Activated naive CD4-positive, alpha-beta T cell treated with anti-CD3 and anti-CD28 coated beads, Interleukin-2, amount 50 U/mL, for 24 hours (primary cell): ENCODE results near the gene MYBPHL.

Experiments used
- H3K27ac Mint-ChIP-seq: one replicate; pipeline ENCODE4 v1.8.0; 2021; ENCODE audit warnings: mild to moderate bottlenecking, mixed read lengths
- H3K27me3 Mint-ChIP-seq: one replicate; pipeline ENCODE4 v1.8.0; 2021; ENCODE audit warnings: mixed read lengths
- H3K36me3 Mint-ChIP-seq: one replicate; pipeline ENCODE4 v1.8.0; 2021; ENCODE audit warnings: mixed read lengths
- H3K4me1 Mint-ChIP-seq: one replicate; pipeline ENCODE4 v1.8.0; 2021; ENCODE audit warnings: mixed read lengths
- H3K4me3 Mint-ChIP-seq: one replicate; pipeline ENCODE4 v1.8.0; 2021; ENCODE audit warnings: mild to moderate bottlenecking, mixed read lengths
- H3K9me3 Mint-ChIP-seq: one replicate; pipeline ENCODE4 v1.8.0; 2021; ENCODE audit warnings: mixed read lengths

Gene MYBPHL

GRCh38 chr1:109306832-109307273 lies at the start of gene MYBPHL:
Gene MYBPHL, minus strand, starts transcription at chr1:109307011. Its CDS starts 20 bp downstream, at chr1:109306991.
- Mint-ChIP-seq H3K9me3 (no peaks in the 10 kb centered on the region), H3K27me3 (no peaks in the 10 kb centered on the region), H3K4me1 (no peaks in the 10 kb centered on the region), H3K36me3 (no peaks in the 10 kb centered on the region), H3K4me3 (no peak within 1 kb of the TSS), H3K27ac (no peak within 1 kb of the TSS)

- H3K36me3 Mint-ChIP-seq = no peaks in the 10 kb centered on the region
Measured at GRCh38 chr1:109356505-109356904, 49.7 kb upstream of the MYBPHL start.

GRCh38 chr1:109354929-109355328 lies 48.1 kb upstream of the MYBPHL start:
- Mint-ChIP-seq H3K27ac (no peak overlapping the region), H3K9me3 (no peaks in the 10 kb centered on the region), H3K4me3 (no peak overlapping the region), H3K36me3 (no peaks in the 10 kb centered on the region), H3K27me3 (no peaks in the 10 kb centered on the region), H3K4me1 (peaks cover 10% of the 10 kb centered on the region)

More at GRCh38 chr1:109356505-109356904, 49.7 kb upstream of the MYBPHL start:
- Mint-ChIP-seq H3K4me1 (peaks cover 10% of the 10 kb centered on the region), H3K9me3 (no peaks in the 10 kb centered on the region), H3K27ac (no peak overlapping the region), H3K4me3 (no peak overlapping the region), H3K27me3 (no peaks in the 10 kb centered on the region)

GRCh38 chr1:109351457-109351856 lies 44.6 kb upstream of the MYBPHL start:
- no peaks in the 10 kb centered on the region for H3K36me3 Mint-ChIP-seq
- no peak overlapping the region for H3K4me3 Mint-ChIP-seq
- peaks cover 10% of the 10 kb centered on the region for H3K4me1 Mint-ChIP-seq
- H3K27me3 Mint-ChIP-seq = no peaks in the 10 kb centered on the region
- H3K27ac Mint-ChIP-seq = no peak overlapping the region
- H3K9me3 Mint-ChIP-seq = no peaks in the 10 kb centered on the region

GRCh38 chr1:109350655-109351054 lies 43.8 kb upstream of the MYBPHL start:
- Mint-ChIP-seq H3K27me3 (no peaks in the 10 kb centered on the region), H3K4me3 (no peak overlapping the region), H3K27ac (no peak overlapping the region), H3K4me1 (peaks cover 10% of the 10 kb centered on the region), H3K9me3 (no peaks in the 10 kb centered on the region), H3K36me3 (no peaks in the 10 kb centered on the region)

- Mint-ChIP-seq H3K36me3 (no peaks in the 10 kb centered on the region), H3K9me3 (no peaks in the 10 kb centered on the region), H3K4me1 (peaks cover 10% of the 10 kb centered on the region), H3K27ac (no peak overlapping the region), H3K4me3 (no peak overlapping the region), H3K27me3 (peaks cover 1% of the 10 kb centered on the region)
Measured at GRCh38 chr1:109350182-109350581, 43.4 kb upstream of the MYBPHL start.

- no peak overlapping the region for H3K4me3 Mint-ChIP-seq
- no peaks in the 10 kb centered on the region for H3K4me1 Mint-ChIP-seq
- no peak overlapping the region for H3K27ac Mint-ChIP-seq
- no peaks in the 10 kb centered on the region for H3K36me3 Mint-ChIP-seq
- no peaks in the 10 kb centered on the region for H3K9me3 Mint-ChIP-seq
- H3K27me3 Mint-ChIP-seq = peaks cover 1% of the 10 kb centered on the region
Measured at GRCh38 chr1:109347511-109347910, 40.7 kb upstream of the MYBPHL start.

GRCh38 chr1:109341944-109342930 lies 35.4 kb upstream of the MYBPHL start:
- H3K27ac Mint-ChIP-seq = no peak overlapping the region
- no peaks in the 10 kb centered on the region for H3K9me3 Mint-ChIP-seq
- H3K4me3 Mint-ChIP-seq = no peak overlapping the region
- peaks cover 1% of the 10 kb centered on the region for H3K27me3 Mint-ChIP-seq
- H3K4me1 Mint-ChIP-seq = no peaks in the 10 kb centered on the region
- H3K36me3 Mint-ChIP-seq = no peaks in the 10 kb centered on the region

- no peak overlapping the region for H3K27ac Mint-ChIP-seq
- no peaks in the 10 kb centered on the region for H3K36me3 Mint-ChIP-seq
- H3K4me1 Mint-ChIP-seq = no peaks in the 10 kb centered on the region
- no peaks in the 10 kb centered on the region for H3K27me3 Mint-ChIP-seq
- no peak overlapping the region for H3K4me3 Mint-ChIP-seq
- no peaks in the 10 kb centered on the region for H3K9me3 Mint-ChIP-seq
Measured at GRCh38 chr1:109338608-109339007, 31.8 kb upstream of the MYBPHL start.

GRCh38 chr1:109338091-109338490 lies 31.3 kb upstream of the MYBPHL start:
- H3K27me3 Mint-ChIP-seq = no peaks in the 10 kb centered on the region
- peaks cover 4% of the 10 kb centered on the region for H3K9me3 Mint-ChIP-seq
- no peak overlapping the region for H3K27ac Mint-ChIP-seq
- H3K36me3 Mint-ChIP-seq = no peaks in the 10 kb centered on the region
- H3K4me1 Mint-ChIP-seq = no peaks in the 10 kb centered on the region
- no peak overlapping the region for H3K4me3 Mint-ChIP-seq

GRCh38 chr1:109335091-109335490 lies 28.3 kb upstream of the MYBPHL start:
- H3K9me3 Mint-ChIP-seq = peaks cover 16% of the 10 kb centered on the region
- H3K27me3 Mint-ChIP-seq = no peaks in the 10 kb centered on the region
- no peak overlapping the region for H3K4me3 Mint-ChIP-seq
- H3K4me1 Mint-ChIP-seq = no peaks in the 10 kb centered on the region
- H3K27ac Mint-ChIP-seq = no peak overlapping the region
- peaks cover 3% of the 10 kb centered on the region for H3K36me3 Mint-ChIP-seq

GRCh38 chr1:109331113-109331512 lies 24.3 kb upstream of the MYBPHL start:
- H3K9me3 Mint-ChIP-seq = peaks cover 16% of the 10 kb centered on the region

GRCh38 chr1:109327285-109327684 lies 20.5 kb upstream of the MYBPHL start:
- Mint-ChIP-seq H3K9me3 (peaks cover 12% of the 10 kb centered on the region), H3K27me3 (peaks cover 1% of the 10 kb centered on the region), H3K36me3 (peaks cover 7% of the 10 kb centered on the region), H3K4me1 (no peaks in the 10 kb centered on the region), H3K4me3 (no peak overlapping the region), H3K27ac (no peak overlapping the region)

More at GRCh38 chr1:109331113-109331512, 24.3 kb upstream of the MYBPHL start:
- Mint-ChIP-seq H3K4me3 (no peak overlapping the region), H3K36me3 (peaks cover 7% of the 10 kb centered on the region), H3K27ac (no peak overlapping the region), H3K4me1 (no peaks in the 10 kb centered on the region), H3K27me3 (no peaks in the 10 kb centered on the region)

- Mint-ChIP-seq H3K9me3 (no peaks in the 10 kb centered on the region), H3K27me3 (peaks cover 1% of the 10 kb centered on the region), H3K4me3 (no peak overlapping the region), H3K36me3 (no peaks in the 10 kb centered on the region), H3K27ac (no peak overlapping the region), H3K4me1 (no peaks in the 10 kb centered on the region)
Measured at GRCh38 chr1:109322974-109323373, 16.2 kb upstream of the MYBPHL start.

GRCh38 chr1:109319114-109319513 lies 12.3 kb upstream of the MYBPHL start:
- Mint-ChIP-seq H3K4me3 (no peak overlapping the region), H3K9me3 (no peaks in the 10 kb centered on the region), H3K36me3 (no peaks in the 10 kb centered on the region), H3K27ac (no peak overlapping the region), H3K27me3 (no peaks in the 10 kb centered on the region), H3K4me1 (no peaks in the 10 kb centered on the region)

- Mint-ChIP-seq H3K4me3 (no peak overlapping the region), H3K27ac (no peak overlapping the region), H3K36me3 (no peaks in the 10 kb centered on the region), H3K9me3 (no peaks in the 10 kb centered on the region), H3K27me3 (no peaks in the 10 kb centered on the region), H3K4me1 (no peaks in the 10 kb centered on the region)
Measured at GRCh38 chr1:109316506-109316905, 9.7 kb upstream of the MYBPHL start.
